ENCODE measurements around the gene STXBP6.

Gene STXBP6

DNA sequence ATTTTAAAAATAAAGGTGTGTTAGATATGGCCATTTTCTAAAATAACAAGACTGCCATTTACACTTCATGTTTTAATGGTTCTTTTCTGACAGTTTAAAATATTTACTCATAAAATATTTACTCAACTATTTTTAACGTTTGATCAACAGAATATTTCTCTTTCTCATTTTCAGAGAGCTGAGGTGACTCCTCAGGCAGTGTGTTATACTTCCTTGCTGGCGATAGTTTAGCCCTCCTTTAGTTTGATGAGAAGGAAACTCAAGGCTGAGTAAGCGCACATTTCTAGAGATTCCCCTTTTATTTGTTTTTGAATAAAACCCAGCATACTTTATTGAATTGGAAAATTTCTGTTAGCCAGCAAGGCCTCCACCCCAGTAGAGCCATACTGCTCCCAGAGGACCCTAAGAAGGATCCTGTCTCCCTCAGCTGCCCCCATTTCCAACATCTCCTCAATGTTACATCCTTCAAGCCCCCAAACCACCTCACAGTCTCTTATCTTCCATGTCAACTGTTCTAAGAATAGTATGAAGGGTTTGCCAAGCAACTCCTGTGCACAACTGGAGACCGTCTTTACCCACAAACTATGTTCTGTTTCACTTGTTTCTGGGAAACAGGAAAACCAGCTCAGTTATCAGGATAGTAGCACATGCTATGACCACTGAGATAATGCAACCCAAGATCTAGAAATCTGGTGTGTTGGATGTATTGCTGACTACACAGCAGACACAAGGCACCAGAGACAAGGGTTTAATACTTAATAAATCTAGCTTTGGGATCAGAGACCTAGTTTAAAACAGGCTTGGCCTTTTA, 129.5 kb downstream of the STXBP6 start:
- DNase-seq (ENCODE audit: low read depth in 2 of 2, low spot score in 1 of 2): no peak

- no peak for DNase-seq (ENCODE audit: low read depth in 2 of 2, low spot score in 1 of 2)
Measured at GRCh38 chr14:24918822-24919221, 131.1 kb downstream of the STXBP6 start.

- DNase-seq (ENCODE audit: low read depth in 2 of 2, low spot score in 1 of 2): no peak
Measured at GRCh38 chr14:24915958-24916595, 133.9 kb downstream of the STXBP6 start.

DNA sequence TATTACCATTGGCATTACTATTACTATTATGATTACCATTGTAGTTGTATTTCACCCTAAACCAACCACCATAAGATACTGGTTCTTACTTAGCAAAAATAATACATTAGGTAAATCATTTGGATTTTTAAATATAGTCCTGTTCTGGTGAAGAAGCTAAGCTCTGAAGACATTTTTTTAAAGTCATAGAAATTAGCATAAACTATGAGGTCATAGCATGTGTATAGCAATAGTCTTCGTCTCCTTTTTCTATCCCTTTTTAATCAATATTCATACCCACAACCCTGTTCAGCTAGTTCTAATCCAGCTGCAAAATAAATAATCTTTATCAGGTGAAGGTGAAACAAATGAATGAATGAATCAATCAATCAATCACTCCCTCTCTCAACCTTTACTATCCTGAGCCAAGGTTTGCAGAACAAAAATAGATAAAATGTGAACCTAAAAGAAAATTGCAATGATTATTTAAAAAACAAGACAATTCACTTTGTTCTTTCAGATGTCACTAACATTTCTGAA, 134.5 kb downstream of the STXBP6 start:
- no peak for DNase-seq (ENCODE audit: low read depth in 2 of 2, low spot score in 1 of 2)

DNA sequence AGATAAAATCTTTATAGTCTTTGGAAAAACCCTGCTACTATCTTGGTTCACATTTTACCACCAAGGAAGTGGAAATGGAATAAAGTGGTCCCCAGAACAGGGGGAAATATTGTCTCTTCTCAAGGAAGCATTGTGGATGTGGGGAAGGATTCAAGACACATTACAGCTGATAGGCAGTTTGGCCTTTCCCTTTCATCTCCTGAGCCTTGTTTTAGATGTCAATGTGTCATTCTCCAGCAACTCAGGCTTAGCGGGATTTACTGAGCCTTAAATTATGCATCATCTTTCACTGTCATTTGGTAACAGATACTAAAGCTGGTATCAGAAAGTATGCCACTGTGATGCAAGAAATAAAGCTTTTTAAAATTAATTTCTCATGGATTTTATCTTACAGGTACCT, 136.2 kb downstream of the STXBP6 start:
- DNase-seq (ENCODE audit: low read depth in 2 of 2, low spot score in 1 of 2): no peak

DNA sequence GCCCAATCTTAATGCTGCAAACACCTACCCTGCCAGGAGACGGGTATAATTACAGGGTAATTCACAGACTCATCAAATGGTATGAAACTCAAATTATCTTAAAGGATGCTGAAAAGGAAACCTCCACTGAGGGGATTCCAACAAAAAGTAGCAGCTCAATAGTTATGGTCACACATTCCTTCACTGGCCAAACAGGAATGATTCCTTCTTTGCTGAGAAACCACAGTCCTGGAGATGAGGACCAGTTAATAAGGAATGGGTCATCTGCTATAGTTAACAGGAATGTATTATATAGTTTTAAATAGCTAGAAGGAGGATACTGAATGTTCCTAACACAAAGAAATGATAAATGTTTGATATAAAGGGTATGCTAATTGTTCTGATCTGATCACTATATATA, 136.9 kb downstream of the STXBP6 start:
- DNase-seq (ENCODE audit: low read depth in 2 of 2, low spot score in 1 of 2): no peak

DNA sequence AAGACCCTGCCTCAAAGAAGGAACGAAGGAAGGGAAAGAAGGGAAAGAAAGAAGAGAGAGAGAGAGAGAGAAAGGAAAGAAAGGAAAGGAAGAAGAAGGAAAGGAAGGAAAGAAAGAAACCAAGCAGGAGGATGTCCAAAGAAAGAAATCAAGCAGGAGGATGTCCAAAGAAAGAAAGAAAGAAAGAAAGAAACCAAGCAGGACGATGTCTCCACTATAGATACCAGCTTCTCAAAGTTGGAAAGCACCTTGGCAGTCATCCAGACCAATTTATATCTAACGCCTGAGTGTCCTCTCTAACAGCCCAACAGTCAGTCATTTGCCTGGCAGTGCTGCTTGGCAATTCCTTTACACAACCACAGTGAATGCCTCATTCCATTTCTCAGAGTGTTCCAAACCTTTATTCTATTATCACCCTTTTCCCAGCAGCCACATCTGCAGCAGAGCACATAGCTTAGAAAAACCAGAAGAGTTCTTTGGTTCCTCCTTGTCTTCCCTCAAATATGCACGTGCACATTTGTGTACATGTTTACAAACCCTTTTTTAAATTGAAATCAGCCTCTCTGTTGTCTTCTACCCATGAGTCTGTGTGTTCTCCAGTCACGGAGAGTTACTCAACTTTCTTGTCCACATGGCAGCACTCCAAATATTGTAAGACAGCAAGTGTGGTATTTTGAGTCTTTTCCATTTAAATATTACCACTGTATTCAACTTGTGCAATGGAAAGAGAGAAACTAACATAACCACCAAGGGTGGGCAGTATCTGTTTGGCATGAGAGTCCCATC, 138.4 kb downstream of the STXBP6 start:
- DNase-seq (ENCODE audit: low read depth in 2 of 2, low spot score in 1 of 2): no peak

DNA sequence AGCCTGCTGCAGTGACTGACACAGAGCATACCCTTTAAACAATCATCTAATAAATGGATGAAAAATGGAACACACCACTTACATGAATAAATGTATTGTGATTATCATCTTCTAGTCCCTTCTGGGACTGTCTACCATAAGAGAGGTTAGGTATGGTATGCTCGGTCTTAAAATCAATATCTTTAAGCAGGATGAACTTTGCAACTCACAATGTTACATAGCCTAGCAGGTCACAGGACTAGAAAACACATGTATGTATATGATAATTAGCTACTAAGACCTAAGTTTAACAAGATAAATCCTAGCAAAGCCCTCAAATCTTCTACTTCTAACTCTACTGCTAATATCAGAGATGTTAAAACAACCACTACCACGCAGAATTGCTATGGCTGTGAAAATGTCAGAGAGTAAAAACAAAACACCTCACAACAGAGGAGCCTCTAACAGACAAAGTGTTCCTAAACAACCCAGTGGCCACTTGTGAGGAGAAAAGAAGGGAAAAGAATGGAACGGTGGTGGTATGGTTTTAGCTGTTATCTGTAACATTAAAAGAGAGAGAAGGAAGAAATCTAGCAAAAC, 139.4 kb downstream of the STXBP6 start:
- DNase-seq (ENCODE audit: low read depth in 2 of 2, low spot score in 1 of 2): no peak

DNA sequence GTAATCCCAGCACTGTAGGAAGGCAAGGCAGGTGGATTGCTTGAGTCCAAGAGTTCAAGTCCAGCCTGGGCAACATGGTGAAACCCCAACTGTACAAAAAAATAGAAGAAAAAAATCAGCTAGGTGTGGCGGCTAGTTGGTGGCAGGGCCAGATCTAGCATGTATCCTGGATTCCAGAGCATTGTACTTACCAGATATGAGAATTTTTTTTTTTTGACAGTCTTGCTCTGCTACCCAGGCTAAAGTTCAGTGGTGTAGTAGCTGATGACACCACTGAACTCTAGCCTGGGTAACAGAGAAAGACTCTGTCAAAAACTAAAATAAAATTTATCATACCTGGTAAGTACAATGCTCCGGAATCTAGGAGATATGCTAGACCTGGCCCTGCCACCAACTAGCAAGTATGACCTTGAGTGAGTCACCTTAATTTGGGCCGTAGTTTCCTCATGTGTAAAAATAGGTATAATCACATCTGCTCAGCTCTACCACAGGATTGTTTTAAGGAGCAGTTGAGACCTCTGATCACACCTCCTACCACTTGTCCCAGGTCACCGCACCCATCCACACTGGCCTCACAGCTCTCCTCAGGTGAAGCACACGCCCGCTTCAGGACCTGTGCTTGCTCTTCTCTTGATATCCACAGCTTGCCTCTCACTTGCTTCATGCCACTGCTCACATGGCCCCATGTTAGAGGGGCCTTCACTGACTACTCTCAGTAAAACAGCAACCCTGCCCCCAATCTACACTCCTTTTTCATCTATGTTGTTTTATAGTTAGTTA, 140.2 kb downstream of the STXBP6 start:
- no peak for DNase-seq (ENCODE audit: low read depth in 2 of 2, low spot score in 1 of 2)

DNA sequence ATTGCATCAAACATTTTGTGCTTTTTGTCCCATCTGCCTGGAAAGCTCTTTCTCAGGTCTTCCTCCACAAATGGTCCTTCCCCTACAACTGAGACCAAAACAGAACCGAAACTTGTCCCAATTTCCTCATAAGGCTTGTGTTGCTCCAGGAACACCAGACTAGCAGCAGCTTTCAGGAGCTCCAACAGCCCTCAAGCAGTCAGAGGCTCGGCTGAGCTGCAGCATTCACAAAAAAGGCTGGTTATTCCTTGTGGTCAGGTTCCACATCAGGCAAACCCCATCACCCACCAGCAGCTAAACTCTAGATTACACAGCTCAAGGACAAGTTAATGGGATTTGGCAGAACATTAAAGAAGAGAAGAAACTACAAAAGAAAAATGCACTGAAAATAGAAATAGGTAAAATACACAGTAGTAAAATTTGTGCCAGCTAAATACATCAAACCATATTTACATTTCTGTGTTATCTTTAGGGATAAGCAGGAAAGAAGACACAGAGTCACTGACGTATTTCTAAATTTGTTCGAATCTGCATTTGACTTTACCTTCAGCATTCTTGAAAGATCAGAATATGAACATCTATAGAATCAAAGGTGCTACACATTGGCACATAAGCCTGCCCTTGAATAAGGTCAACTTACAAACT, 141.2 kb downstream of the STXBP6 start:
- no peak for DNase-seq (ENCODE audit: low read depth in 2 of 2, low spot score in 1 of 2)

GRCh38 chr14:24904533-24904932, 145.4 kb downstream of the STXBP6 start:
- no peak for DNase-seq (ENCODE audit: low read depth in 2 of 2, low spot score in 1 of 2)

- no peak for DNase-seq (ENCODE audit: low read depth in 2 of 2, low spot score in 1 of 2)
Measured at GRCh38 chr14:24903337-24903736, 146.6 kb downstream of the STXBP6 start.

- DNase-seq (ENCODE audit: low read depth in 2 of 2, low spot score in 1 of 2): no peak
Measured at GRCh38 chr14:24900269-24901100, 149.5 kb downstream of the STXBP6 start.

- DNase-seq (ENCODE audit: low read depth in 2 of 2, low spot score in 1 of 2): no peak
Measured at GRCh38 chr14:24897793-24898192, 152.2 kb downstream of the STXBP6 start.

- DNase-seq (ENCODE audit: low read depth in 2 of 2, low spot score in 1 of 2): no peak
Measured at GRCh38 chr14:24895622-24896021, 154.3 kb downstream of the STXBP6 start.

DNA sequence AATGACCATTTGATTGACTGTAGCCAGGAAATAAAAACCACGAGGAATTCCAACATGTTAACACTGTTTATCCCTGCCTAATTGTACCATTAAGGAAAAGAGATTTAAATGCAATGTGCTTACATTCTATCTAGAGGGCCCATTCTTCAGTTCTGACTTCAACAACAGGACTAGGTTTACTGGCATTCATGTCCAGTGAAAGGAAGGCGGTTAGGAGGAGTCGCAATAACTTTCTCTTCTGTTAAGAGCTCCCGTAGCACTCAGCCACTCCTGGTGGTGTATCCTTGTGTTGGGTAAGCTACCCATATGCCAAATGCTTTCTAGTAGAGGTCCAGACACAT, 154.7 kb downstream of the STXBP6 start:
- no peak for DNase-seq (ENCODE audit: low read depth in 2 of 2, low spot score in 1 of 2)

- no peak for DNase-seq (ENCODE audit: low read depth in 2 of 2, low spot score in 1 of 2)
Measured at GRCh38 chr14:24894583-24895242, 155.2 kb downstream of the STXBP6 start.

- no peak for DNase-seq (ENCODE audit: low read depth in 2 of 2, low spot score in 1 of 2)
Measured at GRCh38 chr14:24892497-24893051, 157.4 kb downstream of the STXBP6 start.
